Kidney capillary endothelial cell (primary cell): Measurements from ENCODE around the gene BTK.
"Not testable (repeated sequence)": the region's sequence is repeated elsewhere in the genome, so short reads cannot be mapped to it uniquely, and the experiment has no call there.

Experiments used
- DNase-seq: peaks from one replicate; pipeline ENCODE4 v3.0.0-alpha.2; 2018; ENCODE audit warnings: low spot score

BTK gene

GRCh38 chrX:101337776-101338271 lies 48.2 kb downstream of the BTK start:
- no peak for DNase-seq

GRCh38 chrX:101334310-101334709 lies 51.7 kb downstream of the BTK start:
- not testable (repeated sequence) for DNase-seq

- not testable (repeated sequence) for DNase-seq
Observed at GRCh38 chrX:101326600-101326999, 59.4 kb downstream of the BTK start.

- DNase-seq = no peak
Observed at GRCh38 chrX:101303790-101304189, 82.2 kb downstream of the BTK start.
